Measurements from ENCODE around the gene COL11A2. TPM values are rescaled to one million over a fixed set of nuclear protein-coding genes. Genes with fewer than 3 reads are reported as not detected.
A peak's percentile ranks its signal among the peaks of the same experiment; 100 is the strongest.

COL11A2 gene
- total RNA-seq, 1 donor from 2014 or later = 10.0 TPM

DNA sequence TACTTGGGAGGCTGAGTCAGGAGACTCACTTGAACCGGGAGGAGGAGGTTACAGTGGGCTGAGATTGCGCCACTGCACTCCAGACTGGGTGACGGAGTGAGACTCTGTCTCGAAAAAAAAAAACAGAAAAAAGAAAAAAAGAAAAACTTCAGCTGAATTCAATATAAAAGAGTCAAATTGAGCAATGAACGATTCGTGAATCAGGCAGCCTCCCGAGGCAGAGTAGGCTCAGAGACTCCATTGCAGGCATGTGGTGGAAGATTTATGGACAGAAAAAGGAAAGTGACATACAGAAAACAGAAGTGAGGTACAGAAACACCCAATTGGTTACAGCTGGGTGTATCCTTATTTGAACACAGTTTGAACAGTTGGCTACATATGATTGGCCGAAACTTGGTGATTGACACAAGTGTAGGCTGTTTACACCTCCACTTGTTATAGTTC, 60.2 kb downstream of the COL11A2 start:
- Mint-ChIP-seq H3K27me3 (ENCODE audit: low read depth) (peaks cover 61% of the 10 kb centered on the region), H3K36me3 (ENCODE audit: low read depth) (no peaks in the 10 kb centered on the region), H3K27ac (ENCODE audit: unreplicated experiment) (no peak overlapping the region), H3K9me3 (ENCODE audit: low read depth) (no peaks in the 10 kb centered on the region), H3K4me3 (ENCODE audit: unreplicated experiment) (no peak overlapping the region), H3K4me1 (ENCODE audit: low read depth) (no peaks in the 10 kb centered on the region)
- DNase-seq (ENCODE audit: low spot score) = no peak
- no peak for TF ChIP-seq CTCF (IDR thresholded peaks at IDR 0.05)

DNA sequence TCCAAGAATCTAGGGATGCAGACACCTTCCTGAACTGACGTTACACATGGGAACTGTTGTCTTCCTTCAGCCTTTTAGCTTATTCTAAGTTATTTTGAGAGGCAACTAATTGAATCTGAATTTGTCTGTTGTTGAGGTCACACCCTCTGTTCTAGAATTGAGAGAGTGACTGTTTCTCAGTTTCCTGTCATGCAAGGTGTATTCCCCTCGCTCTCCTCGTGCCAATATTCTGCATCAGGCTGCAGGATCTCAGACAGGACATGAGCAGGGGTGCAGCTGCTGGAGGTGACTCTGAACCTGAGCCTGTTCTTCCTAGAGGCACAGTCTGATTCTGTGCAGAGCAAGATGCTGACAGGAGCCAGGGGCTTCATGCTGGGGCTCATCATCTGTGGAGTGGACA, 63.9 kb downstream of the COL11A2 start:
- Mint-ChIP-seq H3K27me3 (ENCODE audit: low read depth) (peaks cover 72% of the 10 kb centered on the region), H3K36me3 (ENCODE audit: low read depth) (peaks cover 3% of the 10 kb centered on the region), H3K4me3 (ENCODE audit: unreplicated experiment) (no peak overlapping the region), H3K27ac (ENCODE audit: unreplicated experiment) (no peak overlapping the region), H3K4me1 (ENCODE audit: low read depth) (no peaks in the 10 kb centered on the region), H3K9me3 (ENCODE audit: low read depth) (peaks cover 11% of the 10 kb centered on the region)
- DNase-seq (ENCODE audit: low spot score) = no peak
- no peak for TF ChIP-seq CTCF (IDR thresholded peaks at IDR 0.05)

DNA sequence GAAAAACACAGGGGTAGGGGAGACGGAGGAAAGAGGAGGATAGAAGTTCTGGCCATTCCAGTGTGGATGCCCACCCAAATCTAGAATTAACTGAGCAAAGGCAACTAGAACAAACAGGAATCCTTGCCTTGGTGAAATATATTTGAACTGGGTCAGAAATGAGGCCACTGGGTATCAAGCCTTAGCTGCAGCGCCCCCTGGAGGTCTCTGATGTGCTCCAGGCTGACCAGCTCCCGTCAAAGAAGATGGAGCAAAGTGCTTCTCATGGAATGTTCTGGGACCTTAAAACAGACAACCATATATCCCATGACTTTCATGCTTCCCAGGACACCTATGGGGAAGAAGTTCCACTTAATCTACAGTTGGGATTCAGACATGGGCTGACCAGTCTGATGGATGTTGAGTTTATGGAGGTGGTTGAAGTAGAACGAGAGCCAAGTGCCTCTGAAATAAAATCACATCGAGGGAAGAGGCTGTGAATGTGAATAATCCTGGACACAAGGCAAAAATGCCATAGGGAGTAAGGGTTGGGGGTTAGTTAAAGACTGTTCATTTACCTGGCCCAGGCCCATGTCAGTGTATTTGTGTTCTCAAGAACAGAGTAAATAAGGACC, 66.1 kb downstream of the COL11A2 start:
- Mint-ChIP-seq H3K9me3 (ENCODE audit: low read depth) (peaks cover 11% of the 10 kb centered on the region), H3K4me1 (ENCODE audit: low read depth) (no peaks in the 10 kb centered on the region), H3K27ac (ENCODE audit: unreplicated experiment) (no peak overlapping the region), H3K27me3 (ENCODE audit: low read depth) (peaks cover 71% of the 10 kb centered on the region), H3K4me3 (ENCODE audit: unreplicated experiment) (no peak overlapping the region), H3K36me3 (ENCODE audit: low read depth) (peaks cover 3% of the 10 kb centered on the region)
- peak; percentile 70 for TF ChIP-seq CTCF (IDR thresholded peaks at IDR 0.05)
- no peak for DNase-seq (ENCODE audit: low spot score)

DNA sequence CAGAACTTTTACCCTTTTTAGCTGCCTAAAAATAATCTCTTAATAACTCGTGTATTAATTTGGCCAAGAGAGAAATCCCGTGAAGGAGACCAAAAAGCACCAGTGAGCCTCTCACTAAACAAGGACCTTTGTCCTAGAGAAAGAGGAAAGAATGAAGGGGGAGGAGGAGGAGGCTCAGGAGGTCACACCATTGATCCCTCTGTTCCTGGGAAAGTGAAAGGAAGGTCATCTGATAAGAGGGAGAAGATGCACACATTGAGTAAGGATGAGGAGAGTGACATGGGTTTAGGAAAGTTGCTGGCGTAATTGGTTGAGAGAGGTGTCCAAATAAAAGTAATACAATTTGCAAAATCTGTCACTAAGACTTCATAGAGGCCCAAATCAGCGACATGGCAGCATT, 67.3 kb downstream of the COL11A2 start:
- Mint-ChIP-seq H3K9me3 (ENCODE audit: low read depth) (peaks cover 11% of the 10 kb centered on the region), H3K4me1 (ENCODE audit: low read depth) (no peaks in the 10 kb centered on the region), H3K36me3 (ENCODE audit: low read depth) (peaks cover 3% of the 10 kb centered on the region), H3K4me3 (ENCODE audit: unreplicated experiment) (no peak overlapping the region), H3K27me3 (ENCODE audit: low read depth) (peaks cover 71% of the 10 kb centered on the region), H3K27ac (ENCODE audit: unreplicated experiment) (no peak overlapping the region)
- no peak for DNase-seq (ENCODE audit: low spot score)
- TF ChIP-seq CTCF (IDR thresholded peaks at IDR 0.05) = no peak

GRCh38 chr6:33124525-33124901, 67.8 kb downstream of the COL11A2 start:
- peaks cover 3% of the 10 kb centered on the region for H3K36me3 Mint-ChIP-seq (ENCODE audit: low read depth)
- peaks cover 70% of the 10 kb centered on the region for H3K27me3 Mint-ChIP-seq (ENCODE audit: low read depth)
- no peaks in the 10 kb centered on the region for H3K4me1 Mint-ChIP-seq (ENCODE audit: low read depth)
- no peak for DNase-seq (ENCODE audit: low spot score)
- no peak overlapping the region for H3K4me3 Mint-ChIP-seq (ENCODE audit: unreplicated experiment)
- peaks cover 11% of the 10 kb centered on the region for H3K9me3 Mint-ChIP-seq (ENCODE audit: low read depth)
- TF ChIP-seq CTCF (IDR thresholded peaks at IDR 0.05) = no peak
- H3K27ac Mint-ChIP-seq (ENCODE audit: unreplicated experiment) = no peak overlapping the region
